GM23338 (cell line): ENCODE data around the gene DNAH8. TPM values are rescaled to one million over a fixed set of nuclear protein-coding genes. Genes with fewer than 3 reads are reported as not detected.

Experiments used
- ATAC-seq: fragments of 200-7000 bp; cut with Tn5 transposase; 3 replicates; pipeline ENCODE4 v1.9.1; 2020
- DNase-seq: peaks from one replicate; pipeline ENCODE4 v3.0.0-alpha.2; 2015; ENCODE audit warnings: low spot score
- H2AFZ ChIP-seq: fragments of 200-600 bp; sonication (generic); 2 replicates; pipeline ENCODE4 v1.8.0; 2016; ENCODE audit warnings: antibody characterized with exemption, mild to moderate bottlenecking, moderate library complexity
- H3F3A ChIP-seq: fragments of 200-600 bp; sonication (generic); replicated peaks from 2 replicates; pipeline ENCODE4 v1.8.0; 2017; ENCODE audit warnings: antibody characterized with exemption, mixed run types, low read depth
- H3K27ac ChIP-seq: fragments of 200-600 bp; sonication (generic); 2 replicates; pipeline ENCODE4 v1.6.1; 2016; ENCODE audit warnings: low read depth
- H3K27me3 ChIP-seq: fragments of 200-600 bp; sonication (generic); 2 replicates; pipeline ENCODE4 v1.8.0; 2016; ENCODE audit warnings: mild to moderate bottlenecking, mixed run types, moderate library complexity; ENCODE audit not compliant: insufficient read depth
- H3K36me3 ChIP-seq: fragments of 200-600 bp; sonication (generic); 2 replicates; pipeline ENCODE4 v1.8.0; 2016; ENCODE audit warnings: mild to moderate bottlenecking; ENCODE audit not compliant: insufficient read depth
- H3K4me1 ChIP-seq: fragments of 200-600 bp; sonication (generic); 2 replicates; pipeline ENCODE4 v1.8.0; 2016; ENCODE audit warnings: mild to moderate bottlenecking, moderate library complexity; ENCODE audit not compliant: insufficient read depth
- H3K4me2 ChIP-seq: fragments of 200-600 bp; sonication (generic); 2 replicates; pipeline ENCODE4 v1.7.1; 2017; ENCODE audit warnings: mixed run types
- H3K4me3 ChIP-seq: fragments of 200-600 bp; sonication (generic); 2 replicates; pipeline ENCODE4 v1.6.1; 2016; ENCODE audit warnings: mixed run types
- H3K79me2 ChIP-seq: fragments of 200-600 bp; sonication (generic); replicated peaks from 2 replicates; pipeline ENCODE4 v1.8.0; 2017; ENCODE audit warnings: mild to moderate bottlenecking; ENCODE audit not compliant: insufficient read depth
- H3K9me2 ChIP-seq: fragments of 200-600 bp; sonication (generic); 2 replicates; pipeline ENCODE4 v1.8.0; 2017; ENCODE audit not compliant: insufficient read depth
- H4K20me1 ChIP-seq: fragments of 200-600 bp; sonication (generic); replicated peaks from 2 replicates; pipeline ENCODE4 v1.8.0; 2017; ENCODE audit warnings: mild to moderate bottlenecking; ENCODE audit not compliant: insufficient read depth
- H3K27ac Mint-ChIP-seq: 2 replicates; pipeline ENCODE4 v1.8.0; 2020; ENCODE audit warnings: inconsistent platforms, mild to moderate bottlenecking, moderate library complexity, mixed read lengths
- H3K27me3 Mint-ChIP-seq: 3 replicates; pipeline ENCODE4 v1.8.0; 2022; ENCODE audit warnings: low read depth, mild to moderate bottlenecking, moderate library complexity, mixed read lengths, inconsistent platforms; ENCODE audit not compliant: insufficient read depth, poor library complexity
- H3K36me3 Mint-ChIP-seq: 3 replicates; pipeline ENCODE4 v1.8.0; 2021; ENCODE audit warnings: low read depth, mild to moderate bottlenecking, inconsistent platforms, moderate library complexity, mixed read lengths
- H3K4me1 Mint-ChIP-seq: 3 replicates; pipeline ENCODE4 v1.8.0; 2020; ENCODE audit warnings: mild to moderate bottlenecking, inconsistent platforms, mixed read lengths
- H3K4me3 Mint-ChIP-seq: 3 replicates; pipeline ENCODE4 v1.8.0; 2021; ENCODE audit warnings: moderate library complexity, mild to moderate bottlenecking, inconsistent platforms, mixed read lengths
- H3K9me3 Mint-ChIP-seq: 3 replicates; pipeline ENCODE4 v1.8.0; 2020; ENCODE audit warnings: moderate library complexity, mild to moderate bottlenecking, inconsistent platforms, mixed read lengths
- CREB1 ChIP-seq: fragments of 250-450 bp; sonication (Bioruptor Pico); IDR thresholded peaks from 2 replicates; pipeline ENCODE4 v1.5.0; 2020; ENCODE audit warnings: low read depth, mild to moderate bottlenecking, moderate library complexity
- ETS1 ChIP-seq: IDR thresholded peaks from 2 replicates; pipeline ENCODE4 v1.6.1; 2016; ENCODE audit warnings: antibody characterized with exemption
- JUNB ChIP-seq: IDR thresholded peaks from one replicate; pipeline ENCODE4 v1.6.1; 2016; ENCODE audit warnings: antibody characterized with exemption; ENCODE audit not compliant: unreplicated experiment
- NANOG ChIP-seq: IDR thresholded peaks from 2 replicates; pipeline ENCODE4 v1.6.1; 2016; ENCODE audit warnings: antibody characterized with exemption, borderline replicate concordance
- ZNF462 ChIP-seq: fragments of 250-450 bp; sonication (Bioruptor Pico); IDR thresholded peaks from 2 replicates; pipeline ENCODE4 v1.5.0; 2020; ENCODE audit warnings: mild to moderate bottlenecking, moderate library complexity
- polyA plus RNA-seq: library from polyadenylated mRNA; unstranded; fragments of >200 nt; fragmentation: Nextera tagmentation; extraction: Ambion mirVana; gene quantifications from 2 replicates; pipeline ENCODE4 v1.2.1, GENCODE V29; 2016
- total RNA-seq: library from RNA; depleted of rRNA; stranded (reverse); fragments of >200 nt; shearing (Covaris generic); gene quantifications from 2 replicates; pipeline ENCODE4 v1.2.3, GENCODE V29; 2014

DNAH8 gene
- total and polyA plus RNA-seq, 2 experiments from 2014 or later = 0.02 TPM; not detected in 1

- no peak for ATAC-seq
- H3K4me1 Mint-ChIP-seq = no peaks in the 10 kb centered on the region; the same call in 2 of the 3 replicates
- no peaks in the 10 kb centered on the region for H3K9me3 Mint-ChIP-seq
- no peaks in the 10 kb centered on the region for H3K27me3 Mint-ChIP-seq
- Histone ChIP-seq H3K79me2 (no peaks in the 10 kb centered on the region), H3K4me2 (no peak overlapping the region), H3K4me1 (no peaks in the 10 kb centered on the region), H3K36me3 (no peaks in the 10 kb centered on the region), H3K4me3 (no peak overlapping the region), H3K9me2 (no peaks in the 10 kb centered on the region), H4K20me1 (no peaks in the 10 kb centered on the region), H3K27ac (no peak overlapping the region), H2AFZ (no peak overlapping the region), H3K27me3 (no peaks in the 10 kb centered on the region), H3F3A (no peaks in the 10 kb centered on the region)
- TF ChIP-seq JUNB (no peak), ZNF462 (CRISPR knock-in tag) (no peak)
- no peaks in the 10 kb centered on the region for H3K36me3 Mint-ChIP-seq
- no peak for DNase-seq
- H3K27ac Mint-ChIP-seq = no peak overlapping the region
- no peak overlapping the region for H3K4me3 Mint-ChIP-seq
Measured at GRCh38 chr6:38774929-38775707, 60.0 kb downstream of the DNAH8 start.

- Histone ChIP-seq H3K9me2 (no peaks in the 10 kb centered on the region), H3K27ac (no peak overlapping the region), H3K4me2 (no peak overlapping the region), H3K27me3 (no peaks in the 10 kb centered on the region), H2AFZ (no peak overlapping the region), H3K36me3 (no peaks in the 10 kb centered on the region), H3K4me1 (no peaks in the 10 kb centered on the region), H3K79me2 (no peaks in the 10 kb centered on the region), H3F3A (no peaks in the 10 kb centered on the region), H4K20me1 (no peaks in the 10 kb centered on the region), H3K4me3 (no peak overlapping the region)
- no peak overlapping the region for H3K4me3 Mint-ChIP-seq
- H3K27ac Mint-ChIP-seq = no peak overlapping the region
- no peaks in the 10 kb centered on the region for H3K9me3 Mint-ChIP-seq
- DNase-seq (no peak), ATAC-seq (no peak)
- no peaks in the 10 kb centered on the region; the same call in 2 of the 3 replicates for H3K4me1 Mint-ChIP-seq
- no peaks in the 10 kb centered on the region for H3K27me3 Mint-ChIP-seq
- no peaks in the 10 kb centered on the region for H3K36me3 Mint-ChIP-seq
- TF ChIP-seq CREB1 (CRISPR knock-in tag) (no peak), ETS1 (no peak), NANOG (no peak)
Measured at GRCh38 chr6:38775870-38776269, 60.8 kb downstream of the DNAH8 start.
